Measurements from ENCODE around the gene CEP112.

DNA sequence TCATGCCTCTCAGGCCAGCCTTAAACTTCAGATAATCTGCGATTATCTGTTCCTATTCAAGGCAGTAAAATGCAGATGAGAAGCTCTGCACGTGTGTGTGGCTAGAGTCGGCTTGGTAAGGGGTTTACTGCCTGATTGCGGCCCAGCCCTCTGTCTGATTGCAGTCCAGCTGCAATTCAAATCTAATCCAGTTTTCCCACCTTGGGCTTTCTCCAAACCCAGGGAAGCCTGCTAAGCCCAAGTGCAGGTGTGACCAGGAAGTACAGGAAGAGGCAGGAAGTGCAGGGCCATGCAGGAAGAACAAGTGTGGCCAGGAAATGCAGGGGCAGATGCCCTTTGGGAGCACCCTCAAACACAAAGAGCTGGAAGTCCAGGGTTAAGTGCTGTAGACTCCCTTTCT lies 314.9 kb downstream of the CEP112 start:
- TF ChIP-seq, protein P1, sequence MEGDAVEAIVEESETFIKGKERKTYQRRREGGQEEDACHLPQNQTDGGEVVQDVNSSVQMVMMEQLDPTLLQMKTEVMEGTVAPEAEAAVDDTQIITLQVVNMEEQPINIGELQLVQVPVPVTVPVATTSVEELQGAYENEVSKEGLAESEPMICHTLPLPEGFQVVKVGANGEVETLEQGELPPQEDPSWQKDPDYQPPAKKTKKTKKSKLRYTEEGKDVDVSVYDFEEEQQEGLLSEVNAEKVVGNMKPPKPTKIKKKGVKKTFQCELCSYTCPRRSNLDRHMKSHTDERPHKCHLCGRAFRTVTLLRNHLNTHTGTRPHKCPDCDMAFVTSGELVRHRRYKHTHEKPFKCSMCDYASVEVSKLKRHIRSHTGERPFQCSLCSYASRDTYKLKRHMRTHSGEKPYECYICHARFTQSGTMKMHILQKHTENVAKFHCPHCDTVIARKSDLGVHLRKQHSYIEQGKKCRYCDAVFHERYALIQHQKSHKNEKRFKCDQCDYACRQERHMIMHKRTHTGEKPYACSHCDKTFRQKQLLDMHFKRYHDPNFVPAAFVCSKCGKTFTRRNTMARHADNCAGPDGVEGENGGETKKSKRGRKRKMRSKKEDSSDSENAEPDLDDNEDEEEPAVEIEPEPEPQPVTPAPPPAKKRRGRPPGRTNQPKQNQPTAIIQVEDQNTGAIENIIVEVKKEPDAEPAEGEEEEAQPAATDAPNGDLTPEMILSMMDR (IDR thresholded peaks at IDR 0.05): no peak
- TF ChIP-seq EZH2phosphoT487 (IDR thresholded peaks at IDR 0.05) (no peak), EZH2 (IDR thresholded peaks at IDR 0.05) (no peak)

Measured in neural progenitor cell (in vitro differentiated cells).